ENCODE measurements around the gene CWF19L2. TPM values are rescaled to one million over a fixed set of nuclear protein-coding genes. Genes with fewer than 3 reads are reported as not detected.
"Not testable (repeated sequence)": the region's sequence is repeated elsewhere in the genome, so short reads cannot be mapped to it uniquely, and the experiment has no call there.

Gene CWF19L2
- total RNA-seq, 1 donor from 2014 or later, result 15.0 TPM

- no peaks in the 10 kb centered on the region for H3K4me1 Mint-ChIP-seq (ENCODE audit: low read depth, unreplicated experiment)
- peaks cover 5% of the 10 kb centered on the region for H3K36me3 Mint-ChIP-seq (ENCODE audit: unreplicated experiment)
- no peaks in the 10 kb centered on the region for H3K27me3 Mint-ChIP-seq (ENCODE audit: unreplicated experiment)
- no peak overlapping the region for H3K27ac Mint-ChIP-seq (ENCODE audit: unreplicated experiment)
- TF ChIP-seq CTCF (IDR thresholded peaks at IDR 0.05; ENCODE audit: partially characterized antibody, unreplicated experiment), result no peak
- DNase-seq, result no peak
- H3K9me3 Mint-ChIP-seq (ENCODE audit: unreplicated experiment), result no peaks in the 10 kb centered on the region
- H3K4me3 Mint-ChIP-seq (ENCODE audit: unreplicated experiment), result no peak overlapping the region
Measured at GRCh38 chr11:107467696-107468095, 10.1 kb upstream of the CWF19L2 start.

DNA sequence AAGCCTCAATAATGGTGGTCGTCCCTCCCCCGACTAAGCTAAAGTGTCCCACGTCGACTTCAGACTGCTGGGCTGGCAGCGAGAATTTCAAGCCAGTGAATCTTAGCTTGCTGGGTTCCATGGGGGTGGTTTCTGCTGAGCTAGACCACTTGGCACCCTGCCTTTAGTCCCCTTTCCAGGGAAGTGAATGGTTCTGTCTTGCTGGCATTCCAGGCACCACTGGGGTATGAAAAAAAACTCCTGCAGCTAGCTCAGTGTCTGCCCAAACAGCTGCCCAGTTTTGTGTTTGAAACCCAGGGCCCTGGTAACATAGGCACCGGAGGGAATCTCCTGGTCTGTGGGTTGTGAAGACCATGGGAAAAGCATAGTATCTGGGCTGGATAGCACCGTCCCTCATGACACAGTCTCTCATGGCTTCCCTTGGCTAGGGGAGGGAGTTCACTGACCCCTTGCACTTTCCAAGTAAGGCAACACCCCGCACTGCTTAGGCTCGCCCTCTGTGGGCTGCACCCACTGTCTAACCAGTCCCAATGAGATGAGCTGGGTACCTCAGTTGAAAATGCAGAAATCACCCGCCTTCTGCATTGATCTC is 8.7 kb upstream of the CWF19L2 start:
- H3K27me3 Mint-ChIP-seq (ENCODE audit: unreplicated experiment); H3K4me3 Mint-ChIP-seq (ENCODE audit: unreplicated experiment); H3K9me3 Mint-ChIP-seq (ENCODE audit: unreplicated experiment); DNase-seq; H3K4me1 Mint-ChIP-seq (ENCODE audit: low read depth, unreplicated experiment); H3K27ac Mint-ChIP-seq (ENCODE audit: unreplicated experiment); H3K36me3 Mint-ChIP-seq (ENCODE audit: unreplicated experiment): not testable (repeated sequence)

DNA sequence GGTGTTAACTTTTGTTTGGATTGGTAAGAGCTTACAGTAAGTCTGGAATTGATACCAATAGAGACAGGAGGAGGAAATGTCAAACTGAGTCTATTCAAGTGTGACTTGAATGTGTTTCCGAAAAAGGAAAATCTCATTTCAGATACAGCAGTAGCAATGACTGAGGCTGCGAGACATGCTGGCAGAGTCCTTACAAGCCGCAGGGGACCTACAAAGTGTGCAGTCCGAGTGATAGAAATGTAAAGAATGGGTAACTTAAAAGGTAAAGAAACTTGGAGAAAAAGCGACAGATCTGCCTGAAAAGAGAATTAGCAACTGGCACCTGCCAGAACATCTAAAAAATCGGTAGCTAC is 444 bp downstream of the CWF19L2 start:
- Mint-ChIP-seq H3K9me3 (ENCODE audit: unreplicated experiment) (no peaks in the 10 kb centered on the region), H3K27ac (ENCODE audit: unreplicated experiment) (peak overlapping the region; percentile 28), H3K36me3 (ENCODE audit: unreplicated experiment) (no peaks in the 10 kb centered on the region), H3K27me3 (ENCODE audit: unreplicated experiment) (no peaks in the 10 kb centered on the region), H3K4me1 (ENCODE audit: low read depth, unreplicated experiment) (no peaks in the 10 kb centered on the region), H3K4me3 (ENCODE audit: unreplicated experiment) (peak overlapping the region; percentile 89)
- no peak for DNase-seq
- no peak for TF ChIP-seq CTCF (IDR thresholded peaks at IDR 0.05; ENCODE audit: partially characterized antibody, unreplicated experiment)

GRCh38 chr11:107453594-107454286 is 3.9 kb downstream of the CWF19L2 start:
- Mint-ChIP-seq H3K27ac (ENCODE audit: unreplicated experiment) (no peak overlapping the region), H3K4me3 (ENCODE audit: unreplicated experiment) (no peak overlapping the region), H3K27me3 (ENCODE audit: unreplicated experiment) (no peaks in the 10 kb centered on the region), H3K9me3 (ENCODE audit: unreplicated experiment) (no peaks in the 10 kb centered on the region), H3K4me1 (ENCODE audit: low read depth, unreplicated experiment) (no peaks in the 10 kb centered on the region), H3K36me3 (ENCODE audit: unreplicated experiment) (no peaks in the 10 kb centered on the region)
- no peak for TF ChIP-seq CTCF (IDR thresholded peaks at IDR 0.05; ENCODE audit: partially characterized antibody, unreplicated experiment)
- DNase-seq, result no peak

- DNase-seq, result no peak
- no peak overlapping the region for H3K27ac Mint-ChIP-seq (ENCODE audit: unreplicated experiment)
Measured at GRCh38 chr11:107446822-107447431, 10.7 kb downstream of the CWF19L2 start.

More at GRCh38 chr11:107446822-107447431, 10.7 kb downstream of the CWF19L2 start:
- no peaks in the 10 kb centered on the region for H3K36me3 Mint-ChIP-seq (ENCODE audit: unreplicated experiment)
- H3K4me3 Mint-ChIP-seq (ENCODE audit: unreplicated experiment), result no peak overlapping the region
- H3K4me1 Mint-ChIP-seq (ENCODE audit: low read depth, unreplicated experiment), result no peaks in the 10 kb centered on the region
- H3K9me3 Mint-ChIP-seq (ENCODE audit: unreplicated experiment), result no peaks in the 10 kb centered on the region
- no peak for TF ChIP-seq CTCF (IDR thresholded peaks at IDR 0.05; ENCODE audit: partially characterized antibody, unreplicated experiment)
- H3K27me3 Mint-ChIP-seq (ENCODE audit: unreplicated experiment), result no peaks in the 10 kb centered on the region

Measured in glutamatergic neuron (in vitro differentiated cells).